HG02588 (cell line): ENCODE results near the gene PFKL.

ENCODE experiments used
- ATAC-seq: cut with Tn5 transposase; IDR thresholded peaks from one replicate; pipeline ENCODE4 v1.9.1; 2021; ENCODE audit warnings: mild to moderate bottlenecking, moderate library complexity; ENCODE audit not compliant: unreplicated experiment

PFKL gene

DNA sequence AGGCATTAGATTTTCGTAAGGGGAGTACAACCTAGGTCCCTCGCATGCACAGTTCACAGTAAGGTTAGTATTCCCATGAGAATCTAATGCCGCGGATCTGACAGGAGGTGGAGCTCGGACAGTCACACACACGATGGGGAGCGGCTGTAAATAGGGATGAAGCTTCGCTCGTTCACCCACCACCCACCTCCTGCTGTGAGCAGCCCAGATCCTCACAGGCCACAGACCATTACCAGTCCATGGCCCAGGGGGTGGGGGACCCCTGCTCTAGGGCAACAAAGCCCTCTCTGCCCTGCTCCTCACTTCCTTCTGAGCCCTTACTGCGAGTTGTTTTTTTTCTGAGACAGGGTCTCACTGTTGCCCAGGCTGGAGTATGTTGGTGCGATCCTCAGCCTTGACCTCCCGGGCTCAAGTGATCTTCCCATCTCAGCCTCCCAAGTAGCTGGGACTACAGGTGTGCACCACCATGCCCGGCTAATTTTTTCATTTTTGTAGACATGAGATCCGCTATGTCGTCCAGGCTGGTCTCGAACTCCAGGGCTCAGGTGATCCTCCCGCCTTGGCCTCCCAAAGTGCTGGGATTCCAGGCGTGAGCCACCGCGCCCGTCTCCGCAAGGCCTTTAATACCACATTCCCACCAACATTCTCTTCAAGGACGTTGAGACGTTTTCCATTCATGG lies 74.9 kb downstream of the PFKL start:
- no peak for ATAC-seq

DNA sequence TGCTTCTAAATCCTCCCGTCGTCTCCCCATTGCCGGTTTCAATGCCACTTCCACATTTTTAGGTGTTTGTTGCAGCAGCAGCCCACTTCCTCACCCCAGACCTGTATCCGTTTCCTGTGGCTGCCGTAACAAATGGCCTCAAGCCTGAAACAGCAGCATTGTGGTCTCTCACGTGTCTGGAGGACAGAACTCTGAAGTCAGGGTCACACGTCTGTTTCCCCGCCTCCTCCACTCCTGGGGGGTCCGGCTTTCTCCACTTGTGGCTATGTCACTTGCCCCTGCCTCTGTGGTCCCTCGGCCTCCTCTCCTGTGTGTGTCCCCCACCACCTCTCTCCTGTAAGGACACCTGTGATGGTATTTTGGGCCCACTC lies 75.4 kb downstream of the PFKL start:
- no peak for ATAC-seq

DNA sequence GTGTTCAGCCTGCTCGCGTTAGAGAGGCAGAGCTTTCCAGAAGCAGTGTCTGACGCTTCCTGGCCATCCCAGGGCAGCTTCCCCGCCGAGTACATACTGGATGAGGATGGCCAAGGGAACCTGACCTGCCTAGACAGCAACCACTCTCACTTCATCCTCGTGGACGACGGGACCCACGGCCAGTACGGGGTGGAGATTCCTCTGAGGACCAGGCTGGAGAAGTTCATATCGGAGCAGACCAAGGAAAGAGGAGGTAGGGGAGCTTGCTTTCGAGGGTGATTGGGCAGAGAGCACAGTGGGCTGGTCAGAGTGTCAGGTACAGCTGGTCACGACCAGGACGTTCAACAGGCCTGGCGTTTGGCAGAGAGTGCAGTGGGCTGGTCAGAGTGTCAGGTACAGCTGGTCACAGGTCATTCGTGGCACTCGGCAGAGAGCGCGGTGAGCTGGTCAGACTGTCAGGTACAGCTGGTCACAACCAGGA lies 75.9 kb downstream of the PFKL start:
- no peak for ATAC-seq

DNA sequence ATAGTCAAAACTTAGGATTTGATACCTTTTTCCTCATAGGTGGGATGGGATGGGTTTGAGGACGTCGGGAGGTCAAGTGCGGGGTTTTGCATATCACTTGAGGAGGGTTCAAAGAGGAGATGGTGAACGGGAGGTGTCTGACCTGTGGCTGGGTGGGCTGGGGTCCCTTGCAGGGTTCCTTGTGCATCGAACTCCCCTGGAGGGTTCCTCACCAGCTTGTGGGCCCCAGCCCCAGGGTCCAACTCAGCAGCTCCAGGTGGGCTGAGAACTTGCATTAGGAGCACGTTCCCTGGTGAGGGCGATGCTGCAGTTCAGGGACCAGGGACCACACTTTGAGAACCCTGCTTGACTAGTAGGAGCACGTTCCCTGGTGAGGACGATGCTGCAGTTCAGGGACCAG lies 76.8 kb downstream of the PFKL start:
- ATAC-seq: no peak
